Heart right ventricle (tissue), 16 donors: ENCODE results near the gene CD37. TPM values are rescaled to one million over a fixed set of nuclear protein-coding genes. Genes with fewer than 3 reads are reported as not detected.
"Not testable (repeated sequence)": the region's sequence is repeated elsewhere in the genome, so short reads cannot be mapped to it uniquely, and the experiment has no call there.

Experiments
- ATAC-seq, 8 donors: fragments of 200-7000 bp; cut with Tn5 transposase; one replicate each; pipeline ENCODE4 v1.9.1; 2020; ENCODE audit warnings: mild to moderate bottlenecking in 8 of 8, moderate library complexity in 8 of 8, moderate number of reproducible peaks in 1 of 8
- DNase-seq, 2 donors: peaks; one replicate each; pipeline ENCODE4 v3.0.0-alpha.2; 2020
- H3K27ac ChIP-seq, 10 donors: fragments of 200-600 bp; sonication (generic) in 2 of 10; one replicate each; pipeline versions ENCODE4 v1.5.0 to v1.8.0; 2020 to 2022; ENCODE audit warnings: mild to moderate bottlenecking in 3 of 10
- H3K27me3 ChIP-seq, 7 donors: fragments of 200-600 bp; one replicate each; pipeline ENCODE4 v1.8.0; 2021 to 2022; ENCODE audit warnings: mild to moderate bottlenecking in 2 of 7
- H3K36me3 ChIP-seq, 9 donors: fragments of 200-600 bp; sonication (generic) in 1 of 9; one replicate each; pipeline versions ENCODE4 v1.5.0 to v1.8.0; 2020 to 2022; ENCODE audit warnings: mild to moderate bottlenecking in 2 of 9
- H3K4me1 ChIP-seq, 9 donors: fragments of 200-600 bp; sonication (generic) in 1 of 9; one replicate each; pipeline versions ENCODE4 v1.5.0 to v1.8.0; 2020 to 2022; ENCODE audit warnings: mild to moderate bottlenecking in 4 of 9
- H3K4me3 ChIP-seq, 10 donors: fragments of 200-600 bp; sonication (generic) in 2 of 10; one replicate each; pipeline versions ENCODE4 v1.5.0 to v1.8.0; 2020 to 2022; ENCODE audit warnings: mild to moderate bottlenecking in 7 of 10, moderate library complexity in 2 of 10
- H3K9me3 ChIP-seq, 11 donors: fragments of 200-600 bp in 10 of 11; sonication (generic) in 2 of 11; one replicate each; pipeline versions ENCODE4 v1.5.0 to v1.8.0; 2013 to 2022; ENCODE audit warnings: mild to moderate bottlenecking in 2 of 11, control low read depth in 1 of 11, moderate library complexity in 1 of 11
- CTCF ChIP-seq, 9 donors: fragments of 200-600 bp; sonication (generic) in 2 of 9; IDR thresholded peaks; one replicate each; pipeline versions ENCODE4 v1.5.0 to v1.8.0; 2021 to 2022; ENCODE audit warnings: antibody characterized with exemption in 9 of 9, mild to moderate bottlenecking in 5 of 9, moderate library complexity in 1 of 9
- WGBS, 2 donors: extraction: QIAGEN DNeasy Blood & Tissue Kit; methylation state at CpG; one replicate each; pipeline ENCODE4 v1.1.7; 2013; ENCODE audit warnings: inconsistent platforms in 1 of 2; 5-methylcytosine and 5-hydroxymethylcytosine counted together
- intact Hi-C, 10 donors: fragments of 100-400 bp; cut with DNase I; formaldehyde crosslinking; loops; one replicate each; pipeline versions ENCODE4 v1.11.1 to v1.14.2; 2022
- polyA plus RNA-seq, 2 donors: library from polyadenylated mRNA; stranded (reverse); fragments of 200-250 nt; gene quantifications; one replicate each; pipeline ENCODE4 v1.2.3, GENCODE V29; 2013
- total RNA-seq, 10 donors: library from RNA; stranded (reverse); fragmentation: NEBNext Ultra II Directional in 3 of 10; extraction: Animal tissue kit (Norgen Biotek cat#: 25700) in 3 of 10; gene quantifications; one replicate each; pipeline versions ENCODE4 v1.2.1 to v1.2.4, GENCODE V29; 2021 to 2023
- donor health status: Arrhythmogenic right ventricular cardiomyopathy.
- donor health status: ischemic (EF 13 %, LVEDD 7.1; RV severe dilation, severe dysfunction).
- donor health status: healthy with polysubstance abuse.
- donor health status: DM: no; HTN: yes; CAD: no.
- donor health status: DM: no; HTN: no; CAD: no.
- donor health status: ischemic (EF 25% LVEDD 6.9; RV normal size, moderate dysfunction).
- donor health status: ischemic (EF 25% LVEDD 5.7; RV mildly dilated, moderate dysfunction).
- donor health status: healthy.
- donor health status: DM: yes; HTN: yes; CAD: no.
- donor health status: Ischemic cardiomyopathy.
- donor health status: ischemic (EF 35%, LVEDD 5.7; RV mildly dilated, moderate dysfunction).
- donor health status: nonischemic (EF 11% LVEDD 7.7; RV severe dilation, severe dysfunction).
- donor health status: DM: yes; HTN: yes; CAD: no.
- donor health status: PGD.
- donor health status: ischemic (EF 29% LVEDD 5.4; RV normal size, mild dysfunction).
- donor health status: nonischemic (EF 23%, LVEDD 6.1; RV moderate dilation, normal function).

CD37 gene
- total and polyA plus RNA-seq, 12 donors, result 2.0 to 34.2 (median 3.5) TPM

- 83 to 84% methylated on average over 5 of the region's 5 CpGs for WGBS, 2 donors
- no peak for TF ChIP-seq CTCF (IDR thresholded peaks at IDR 0.05)
- no peak overlapping the region for H3K4me3 ChIP-seq
- peaks cover 0 to 4% (median 0%) of the 10 kb centered on the region in 7 donors for H3K27me3 ChIP-seq
- H3K27ac ChIP-seq, result no peak overlapping the region
- H3K4me1 ChIP-seq, result peaks cover 0 to 5% (median 2%) of the 10 kb centered on the region in 9 donors
- no peak for DNase-seq
- intact Hi-C loops, result no loop called here
- peaks cover 0 to 26% (median 14%) of the 10 kb centered on the region in 11 donors for H3K9me3 ChIP-seq
- ATAC-seq, result no peak
- H3K36me3 ChIP-seq, result no peaks in the 10 kb centered on the region
These were observed 33.6 kb downstream of the CD37 start for GRCh38 chr19:49368711-49369358.

- no peaks in the 10 kb centered on the region for H3K36me3 ChIP-seq
- intact Hi-C loops, result no loop called here
- DNase-seq, result no peak
- no peak overlapping the region for H3K4me3 ChIP-seq
- 73 to 91% methylated on average over 3 of the region's 3 CpGs for WGBS, 2 donors
- H3K4me1 ChIP-seq, result no peaks in the 10 kb centered on the region
- no peak for ATAC-seq
- no peak overlapping the region for H3K27ac ChIP-seq
- no peaks in the 10 kb centered on the region for H3K27me3 ChIP-seq
- TF ChIP-seq CTCF (IDR thresholded peaks at IDR 0.05), result no peak
- peaks cover 0 to 26% (median 14%) of the 10 kb centered on the region in 11 donors for H3K9me3 ChIP-seq
These were observed 36.0 kb downstream of the CD37 start for GRCh38 chr19:49371184-49371583.

GRCh38 chr19:49373174-49373573 is 38.0 kb downstream of the CD37 start:
- H3K4me1 ChIP-seq, DNase-seq, H3K4me3 ChIP-seq, H3K36me3 ChIP-seq, ATAC-seq, intact Hi-C loops, H3K27me3 ChIP-seq, H3K27ac ChIP-seq: not testable (repeated sequence)
- 79 to 93% methylated on average over 3 of the region's 3 CpGs for WGBS, 2 donors
- H3K9me3 ChIP-seq, result peaks cover 0 to 23% (median 14%) of the 10 kb centered on the region in 11 donors

GRCh38 chr19:49374665-49375434 is 39.6 kb downstream of the CD37 start:
- peaks cover 0 to 7% (median under 1%) of the 10 kb centered on the region in 11 donors for H3K9me3 ChIP-seq
- H3K27ac ChIP-seq, result no peak overlapping the region
- H3K36me3 ChIP-seq, result no peaks in the 10 kb centered on the region
- no peak overlapping the region for H3K4me3 ChIP-seq
- TF ChIP-seq CTCF (IDR thresholded peaks at IDR 0.05), result no peak
- ATAC-seq (no peak), DNase-seq (no peak)
- WGBS, 2 donors, result 84% methylated on average over 16 of the region's 16 CpGs
- no peaks in the 10 kb centered on the region for H3K27me3 ChIP-seq
- H3K4me1 ChIP-seq, result no peaks in the 10 kb centered on the region
- intact Hi-C loops, result no loop called here

- ATAC-seq (no peak), DNase-seq (no peak)
- no peak overlapping the region for H3K4me3 ChIP-seq
- no peak overlapping the region for H3K27ac ChIP-seq
- H3K9me3 ChIP-seq, result peaks cover 0 to 17% (median 10%) of the 10 kb centered on the region in 11 donors
- no peaks in the 10 kb centered on the region for H3K4me1 ChIP-seq
- intact Hi-C loops, result no loop called here
- H3K27me3 ChIP-seq, result no peaks in the 10 kb centered on the region
- WGBS, 2 donors, result 64 to 77% methylated on average over 3 of the region's 3 CpGs
- no peak for TF ChIP-seq CTCF (IDR thresholded peaks at IDR 0.05)
- H3K36me3 ChIP-seq, result no peaks in the 10 kb centered on the region
These were observed 43.3 kb downstream of the CD37 start for GRCh38 chr19:49378512-49378911.
